MM.1S (cell line): Measurements from ENCODE around the gene COL25A1.
"Not testable (repeated sequence)": the region's sequence is repeated elsewhere in the genome, so short reads cannot be mapped to it uniquely, and the experiment has no call there.

Experiments used
- DNase-seq: peaks from one replicate; pipeline ENCODE4 v3.0.0-alpha.2; 2015
- H2AFZ ChIP-seq: fragments of 300-600 bp; sonication (generic); 2 replicates; pipeline ENCODE4 v1.6.0; 2016; ENCODE audit warnings: antibody characterized with exemption, low read length
- H3F3A ChIP-seq: fragments of 300-600 bp; sonication (generic); 2 replicates; pipeline ENCODE4 v1.6.1; 2016; ENCODE audit warnings: mild to moderate bottlenecking, antibody characterized with exemption, low read length, moderate library complexity, mixed read lengths; ENCODE audit not compliant: insufficient read depth
- H3K27ac ChIP-seq: fragments of 300-600 bp; sonication (generic); 2 replicates; pipeline ENCODE4 v1.5.1; 2016; ENCODE audit warnings: mild to moderate bottlenecking, low read length
- H3K27me3 ChIP-seq: fragments of 300-600 bp; sonication (generic); replicated peaks from 2 replicates; pipeline ENCODE4 v1.6.0; 2016; ENCODE audit warnings: low read length; ENCODE audit not compliant: insufficient read depth
- H3K36me3 ChIP-seq: fragments of 300-600 bp; sonication (generic); replicated peaks from 2 replicates; pipeline ENCODE4 v1.6.1; 2016; ENCODE audit warnings: mild to moderate bottlenecking, low read length, mixed read lengths; ENCODE audit not compliant: insufficient read depth
- H3K4me1 ChIP-seq: fragments of 300-600 bp; sonication (generic); 2 replicates; pipeline ENCODE4 v1.6.1; 2016; ENCODE audit warnings: low read length, mixed read lengths
- H3K4me2 ChIP-seq: fragments of 300-600 bp; sonication (generic); 2 replicates; pipeline ENCODE4 v1.6.0; 2016; ENCODE audit warnings: low read depth, low read length
- H3K4me3 ChIP-seq: fragments of 300-600 bp; sonication (generic); 2 replicates; pipeline ENCODE4 v1.5.1; 2016; ENCODE audit warnings: low read length, mixed read lengths
- H3K79me2 ChIP-seq: fragments of 300-600 bp; sonication (generic); 2 replicates; pipeline ENCODE4 v1.6.1; 2016; ENCODE audit warnings: mixed run types, low read length, mixed read lengths
- H3K9ac ChIP-seq: fragments of 300-600 bp; sonication (generic); 2 replicates; pipeline ENCODE4 v1.6.1; 2016; ENCODE audit warnings: low read length, mixed read lengths
- H3K9me2 ChIP-seq: fragments of 300-600 bp; sonication (generic); replicated peaks from 2 replicates; pipeline ENCODE4 v1.6.1; 2016; ENCODE audit warnings: mild to moderate bottlenecking, low read length, mixed read lengths; ENCODE audit not compliant: insufficient read depth
- H3K9me3 ChIP-seq: fragments of 300-600 bp; sonication (generic); replicated peaks from 2 replicates; pipeline ENCODE4 v1.6.1; 2016; ENCODE audit warnings: mild to moderate bottlenecking, low read length, mixed read lengths; ENCODE audit not compliant: insufficient read depth
- H4K20me1 ChIP-seq: fragments of 300-600 bp; sonication (generic); 2 replicates; pipeline ENCODE4 v1.6.1; 2016; ENCODE audit warnings: mild to moderate bottlenecking, low read length, moderate library complexity, mixed read lengths; ENCODE audit not compliant: insufficient read depth
- CTCF ChIP-seq: fragments of 300-600 bp; sonication (generic); IDR thresholded peaks from 2 replicates; pipeline ENCODE4 v1.5.1; 2016; ENCODE audit warnings: antibody characterized with exemption, low read length, mixed read lengths
- EZH2 ChIP-seq: fragments of 300-600 bp; sonication (generic); optimal IDR thresholded peaks from 2 replicates; pipeline ENCODE3; 2017; ENCODE audit warnings: low read depth, mild to moderate bottlenecking, antibody characterized with exemption, low read length, mixed read lengths
- EZH2phosphoT487 ChIP-seq: fragments of 300-600 bp; sonication (generic); IDR thresholded peaks from 2 replicates; pipeline ENCODE4 v1.6.1; 2018; ENCODE audit warnings: antibody characterized with exemption, low read length

The COL25A1 gene

GRCh38 chr4:109079201-109079600 is 223.3 kb downstream of the COL25A1 start:
- H3K9me2 ChIP-seq, result no peaks in the 10 kb centered on the region
- no peak overlapping the region for H3K4me2 ChIP-seq
- H3K4me1 ChIP-seq, result no peaks in the 10 kb centered on the region

GRCh38 chr4:109078724-109079123 is 223.7 kb downstream of the COL25A1 start:
- Histone ChIP-seq H2AFZ (no peak overlapping the region), H3K9me2 (no peaks in the 10 kb centered on the region), H3K79me2 (no peaks in the 10 kb centered on the region), H3K4me3 (no peak overlapping the region), H4K20me1 (no peaks in the 10 kb centered on the region), H3K9ac (no peak overlapping the region), H3K9me3 (no peaks in the 10 kb centered on the region), H3K27ac (no peak overlapping the region), H3K4me2 (no peak overlapping the region), H3K4me1 (no peaks in the 10 kb centered on the region), H3K27me3 (no peaks in the 10 kb centered on the region), H3K36me3 (no peaks in the 10 kb centered on the region), H3F3A (no peaks in the 10 kb centered on the region)
- no peak for TF ChIP-seq CTCF
- TF ChIP-seq EZH2, result no peak
- TF ChIP-seq EZH2phosphoT487, result no peak
- DNase-seq, result no peak

More at GRCh38 chr4:109079201-109079600, 223.3 kb downstream of the COL25A1 start:
- Histone ChIP-seq H2AFZ (no peak overlapping the region), H3K27ac (no peak overlapping the region), H3K27me3 (no peaks in the 10 kb centered on the region), H3K79me2 (no peaks in the 10 kb centered on the region), H3K9me3 (no peaks in the 10 kb centered on the region), H3K36me3 (no peaks in the 10 kb centered on the region), H3K9ac (no peak overlapping the region), H4K20me1 (no peaks in the 10 kb centered on the region), H3F3A (no peaks in the 10 kb centered on the region), H3K4me3 (no peak overlapping the region)
- TF ChIP-seq EZH2phosphoT487, result no peak
- no peak for TF ChIP-seq CTCF
- TF ChIP-seq EZH2, result no peak
- DNase-seq, result no peak

GRCh38 chr4:109077505-109077904 is 225.0 kb downstream of the COL25A1 start:
- Histone ChIP-seq H3K4me1 (no peaks in the 10 kb centered on the region), H3K9me2 (no peaks in the 10 kb centered on the region), H3K36me3 (no peaks in the 10 kb centered on the region), H3K4me3 (no peak overlapping the region), H3K4me2 (no peak overlapping the region), H3K27me3 (no peaks in the 10 kb centered on the region), H3F3A (no peaks in the 10 kb centered on the region), H3K9me3 (no peaks in the 10 kb centered on the region), H2AFZ (no peak overlapping the region), H3K9ac (no peak overlapping the region), H3K79me2 (no peaks in the 10 kb centered on the region), H4K20me1 (no peaks in the 10 kb centered on the region), H3K27ac (no peak overlapping the region)
- TF ChIP-seq EZH2, result no peak
- TF ChIP-seq CTCF, result no peak
- no peak for TF ChIP-seq EZH2phosphoT487
- no peak for DNase-seq

GRCh38 chr4:109076709-109077108 is 225.7 kb downstream of the COL25A1 start:
- not testable (repeated sequence) for H3K9me2 ChIP-seq, H3K4me2 ChIP-seq, H3K36me3 ChIP-seq, H3K9ac ChIP-seq, H3K4me1 ChIP-seq, H3K27me3 ChIP-seq, H4K20me1 ChIP-seq, H3F3A ChIP-seq, H2AFZ ChIP-seq, H3K79me2 ChIP-seq, DNase-seq, H3K27ac ChIP-seq, H3K9me3 ChIP-seq, H3K4me3 ChIP-seq
